Dedifferentiated amniotic fluid mesenchymal stem cell (primary cell): ENCODE measurements around the gene REN.

Experiments
- DNase-seq: peaks from one replicate; pipeline ENCODE4 v3.0.0-alpha.2; 2016; ENCODE audit errors: extremely low spot score

REN gene

DNA sequence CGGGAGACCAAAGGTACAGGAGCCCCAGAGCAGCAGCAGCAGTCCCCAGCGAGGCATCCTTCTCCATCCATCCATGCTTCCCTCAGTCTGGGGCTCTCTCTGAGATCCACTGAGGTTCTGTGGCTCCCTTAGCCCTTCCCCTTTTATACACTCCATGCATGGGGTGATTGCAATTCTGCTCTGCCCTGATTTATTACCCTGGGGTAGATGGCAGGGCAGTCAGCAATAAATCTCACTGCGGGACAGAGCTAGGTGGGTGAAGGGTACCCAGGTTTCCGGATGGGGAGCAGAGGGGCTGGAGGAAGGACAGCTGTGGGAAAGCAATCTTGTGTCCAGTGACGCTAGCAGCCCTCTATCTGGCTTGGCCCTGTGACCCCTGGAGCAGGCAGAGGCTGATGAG lies at the start of gene REN:
Gene REN, minus strand, starts transcription at position 119 of the 400 bp plus-strand sequence. Its CDS starts 44 bp downstream, at position 75.
- DNase-seq: no peak

DNA sequence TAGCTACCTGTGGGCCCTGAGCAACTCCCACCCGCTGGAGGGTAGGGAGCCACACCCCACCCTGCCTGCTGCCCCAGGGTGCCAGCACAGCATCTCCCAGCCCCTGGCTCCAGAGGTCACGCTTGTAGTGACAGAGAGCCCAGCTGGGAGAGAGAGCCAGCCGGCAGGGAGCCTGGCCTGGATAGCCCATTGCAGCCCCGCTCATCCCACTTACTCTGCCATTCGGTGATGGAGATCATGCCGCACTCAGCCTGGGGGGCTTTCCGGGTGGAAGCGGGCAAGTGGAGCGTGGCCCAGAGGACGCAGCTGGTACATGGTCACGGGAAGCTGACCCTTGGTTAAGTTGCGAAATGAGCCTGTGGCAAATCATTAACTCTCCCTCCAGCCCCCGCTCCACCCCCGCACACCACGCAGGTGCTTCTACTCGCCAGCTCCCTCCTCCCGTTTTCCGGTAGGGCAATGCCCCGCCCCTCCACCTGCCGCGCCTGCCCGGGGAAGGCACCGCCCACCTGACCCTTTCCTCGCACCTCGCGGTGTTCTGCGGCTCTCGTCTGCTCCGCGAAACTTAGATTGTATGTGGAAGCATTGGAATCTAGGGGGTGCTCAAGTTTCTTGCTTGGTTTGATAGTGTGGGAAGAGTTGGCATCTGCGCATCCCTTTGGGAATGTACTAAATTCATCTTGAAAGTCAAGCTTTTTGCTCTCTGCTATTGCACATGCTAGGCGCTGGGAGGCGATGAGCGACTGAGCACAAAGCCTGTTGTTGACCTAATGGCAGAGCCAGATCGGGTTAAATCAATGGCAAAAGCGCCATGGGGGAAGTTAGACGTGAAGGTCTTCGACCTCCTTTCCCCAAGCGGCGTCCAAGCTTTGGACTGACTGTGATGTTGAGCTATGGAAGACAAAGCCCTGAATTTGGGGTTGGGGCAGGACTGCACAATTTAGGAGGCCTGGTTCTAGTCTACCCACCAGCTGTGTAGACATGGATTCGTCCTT lies 47.8 kb upstream of the REN start, which contains the start of gene GOLT1A:
Gene GOLT1A, minus strand, starts transcription at position 321 of the 995 bp plus-strand sequence. Its CDS starts 82 bp downstream, at position 239.
- peak; percentile 81 for DNase-seq

DNA sequence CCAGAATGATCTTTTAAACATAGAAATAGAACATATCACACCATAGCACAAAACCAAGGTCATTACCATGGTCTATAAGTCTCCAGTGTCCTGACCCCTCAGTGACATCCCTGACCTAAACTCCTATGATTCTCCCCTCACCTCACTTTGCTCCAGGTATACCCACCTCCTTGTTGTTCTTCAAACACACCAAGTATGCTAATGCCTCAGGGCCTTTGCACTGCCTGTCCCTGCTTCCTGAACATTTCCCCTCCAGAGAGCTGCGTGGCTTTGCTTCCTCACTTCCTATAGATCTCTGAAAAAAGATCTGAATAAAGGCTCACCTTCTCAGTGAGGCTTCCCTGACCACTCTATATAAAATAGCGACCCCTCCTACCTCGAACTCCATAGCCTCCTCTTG lies 46.6 kb upstream of the REN start:
- no peak for DNase-seq

DNA sequence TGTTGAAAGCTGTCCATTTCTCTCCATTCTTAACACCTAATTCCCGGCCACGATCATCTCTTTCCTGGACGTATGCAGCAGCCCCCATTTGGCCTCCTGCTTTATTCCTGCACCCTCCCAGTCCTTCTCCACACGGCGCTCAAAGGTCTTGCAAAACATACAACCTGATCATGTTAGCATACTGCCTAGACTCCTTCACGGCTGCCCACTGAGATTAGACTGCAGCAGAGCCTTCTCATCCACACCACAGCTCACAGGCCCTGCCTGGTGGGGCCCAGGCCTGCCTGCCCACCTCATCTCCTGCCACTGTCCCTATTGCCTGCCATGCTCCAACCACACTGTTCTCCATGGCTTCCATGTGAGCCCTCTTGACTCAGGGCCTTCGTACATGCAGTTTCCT lies 44.9 kb upstream of the REN start:
- no peak for DNase-seq

DNA sequence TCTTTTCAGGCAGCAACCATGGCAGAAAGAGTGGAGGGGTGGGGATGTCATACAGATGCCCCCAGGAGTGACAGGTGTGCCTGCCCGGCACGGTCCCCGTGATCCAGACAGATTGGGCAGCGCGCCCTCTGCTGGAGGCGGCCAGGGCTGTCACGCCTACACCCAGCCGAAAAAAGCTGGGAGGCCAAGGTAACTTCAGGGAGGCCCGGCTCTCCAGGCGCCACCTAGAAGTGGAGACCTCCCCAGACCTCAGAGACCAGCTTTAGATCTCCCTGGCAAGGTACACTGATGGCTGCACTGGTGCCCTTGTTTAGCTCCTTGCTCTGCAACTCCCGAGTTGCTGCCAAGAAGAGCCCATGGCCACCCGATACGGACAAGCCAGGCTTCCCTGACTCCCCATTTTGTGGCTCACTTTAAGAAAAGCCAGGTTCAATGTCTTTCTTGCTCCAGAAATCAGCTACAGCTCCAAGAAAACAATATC lies 41.0 kb upstream of the REN start:
- no peak for DNase-seq

DNA sequence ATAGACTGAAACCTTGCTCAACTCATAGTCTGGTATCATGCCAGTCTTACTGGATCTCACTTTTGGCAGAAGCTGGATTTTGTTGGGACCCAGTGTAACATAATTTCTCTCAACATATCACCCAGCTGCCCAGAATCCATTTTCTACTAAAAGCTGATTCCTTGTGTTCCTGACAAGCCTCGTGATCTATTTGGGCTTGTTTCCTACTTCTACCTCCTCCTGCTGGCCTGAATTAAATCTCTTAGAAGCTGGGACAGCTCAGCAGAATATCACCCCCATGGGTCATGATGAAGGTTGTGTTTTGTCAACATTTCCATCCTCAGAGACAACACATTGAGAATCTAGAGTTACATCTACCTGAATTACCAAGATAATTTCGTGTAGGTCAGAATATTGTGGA lies 40.0 kb upstream of the REN start:
- DNase-seq: no peak

DNA sequence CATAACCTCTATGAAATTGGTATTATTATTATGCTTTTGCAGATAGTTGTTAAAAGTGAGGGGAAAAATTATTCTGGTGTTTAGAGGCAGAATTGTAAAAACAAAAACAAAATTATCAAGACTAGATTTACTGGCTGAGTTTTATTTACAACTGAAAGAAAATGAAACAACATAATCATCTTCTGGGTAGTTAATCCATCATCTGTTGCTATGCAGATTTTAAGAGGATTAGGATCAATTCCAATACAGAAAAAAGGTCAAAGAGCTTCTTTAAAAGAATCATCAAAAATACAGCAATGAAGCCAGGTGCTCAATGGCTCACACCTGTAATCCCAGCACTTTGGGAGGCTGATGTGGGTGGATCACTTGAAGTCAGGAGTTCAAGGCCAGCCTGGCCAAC lies 39.3 kb upstream of the REN start:
- DNase-seq: no peak

DNA sequence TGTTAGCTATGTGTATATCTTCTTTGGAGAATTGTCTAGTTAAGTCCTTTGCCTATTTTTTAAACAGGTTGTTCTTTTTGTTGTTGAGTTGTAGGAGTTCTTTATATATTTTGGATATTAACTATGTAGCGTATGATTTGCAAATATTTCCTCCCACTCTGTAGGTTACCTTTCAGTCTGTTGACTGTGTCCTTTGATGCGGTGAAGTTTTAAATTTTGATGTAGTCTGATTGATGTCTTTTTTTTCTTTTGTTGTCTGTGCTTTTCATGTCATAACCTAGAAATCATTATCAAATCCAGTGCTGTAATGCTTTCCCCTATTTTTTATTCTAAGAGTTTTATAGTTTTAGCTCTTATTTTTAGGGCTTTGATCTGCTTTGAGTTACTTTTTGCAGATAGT lies 38.8 kb upstream of the REN start:
- DNase-seq: no peak

DNA sequence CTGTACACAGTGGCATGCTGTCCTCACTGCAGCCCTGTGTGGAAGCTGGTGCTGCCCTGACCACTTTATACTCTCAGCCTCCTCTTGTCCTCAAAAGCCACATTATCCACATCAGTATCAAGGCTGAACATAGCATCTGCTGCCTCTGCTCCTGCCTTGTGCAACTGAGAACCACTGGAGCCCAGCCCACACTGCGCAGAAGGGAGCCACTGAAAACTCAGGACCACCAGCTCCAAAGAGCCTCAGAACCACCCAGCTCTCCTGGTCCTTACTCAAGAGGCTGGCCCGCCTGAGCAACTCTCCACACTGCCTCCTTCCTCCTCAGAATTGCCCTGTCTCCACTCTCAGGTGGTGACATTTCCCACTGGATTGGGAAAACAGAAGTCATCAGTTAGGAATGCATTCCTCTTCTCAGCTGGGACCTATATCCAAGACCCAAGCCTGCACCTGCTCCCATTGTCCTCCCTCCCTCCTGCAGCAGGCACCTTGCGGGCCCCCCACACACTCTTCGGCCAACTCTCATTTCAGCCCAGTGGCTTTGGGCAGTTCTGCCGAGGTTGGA lies 37.1 kb upstream of the REN start:
- DNase-seq: no peak

DNA sequence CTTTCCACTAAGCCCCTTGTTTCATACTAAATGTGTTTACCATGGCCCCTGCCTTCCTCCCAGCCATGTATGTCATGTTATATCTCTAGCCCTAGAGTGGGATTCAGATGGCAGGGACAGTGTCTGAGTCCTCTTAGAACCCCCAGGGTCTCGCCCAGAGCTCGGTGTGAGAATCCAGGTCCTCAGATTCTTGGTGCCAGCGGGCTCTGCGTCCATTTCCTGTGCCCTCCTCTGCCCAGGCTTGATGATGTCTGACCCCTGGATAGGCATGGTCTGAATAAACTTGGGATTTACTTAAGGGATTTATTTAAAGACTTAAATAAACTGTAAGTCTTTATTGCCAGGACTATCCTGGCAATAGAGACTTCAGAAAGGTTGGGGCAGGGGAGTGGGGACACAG lies 36.3 kb upstream of the REN start:
- no peak for DNase-seq

DNA sequence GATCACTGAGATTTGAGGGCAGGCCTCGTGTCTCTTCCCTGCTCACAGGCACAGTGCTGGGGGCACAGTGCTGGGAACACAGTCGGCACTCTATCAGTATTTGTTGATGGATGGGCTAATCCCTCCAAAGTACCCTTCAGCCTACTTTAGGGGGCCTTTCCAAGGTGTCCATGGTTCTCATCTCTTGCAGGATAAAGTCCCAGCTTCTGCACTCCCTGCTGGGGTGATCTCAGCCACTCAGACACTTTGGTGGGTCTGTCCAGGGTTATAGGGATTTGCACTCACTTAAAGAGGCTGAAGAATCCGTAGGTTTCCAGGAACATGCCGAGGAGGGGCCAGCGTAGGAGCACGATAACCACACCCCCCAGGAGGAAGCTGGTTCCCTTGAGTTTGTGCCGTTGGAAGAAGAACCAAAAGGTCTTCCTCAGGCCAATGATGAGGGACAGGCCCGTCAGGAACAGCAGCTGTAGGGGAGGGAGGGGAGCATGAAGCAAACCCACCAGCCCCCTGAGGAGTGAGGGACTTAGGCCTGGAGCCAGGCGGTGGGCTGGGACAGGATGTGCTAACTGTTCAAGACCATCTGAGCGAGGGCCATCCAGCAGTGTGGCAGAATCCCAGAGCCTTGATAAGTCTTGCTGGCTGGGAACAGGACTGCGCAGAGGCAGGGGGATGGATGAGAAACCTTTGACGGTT lies 35.4 kb upstream of the REN start:
- DNase-seq: no peak

DNA sequence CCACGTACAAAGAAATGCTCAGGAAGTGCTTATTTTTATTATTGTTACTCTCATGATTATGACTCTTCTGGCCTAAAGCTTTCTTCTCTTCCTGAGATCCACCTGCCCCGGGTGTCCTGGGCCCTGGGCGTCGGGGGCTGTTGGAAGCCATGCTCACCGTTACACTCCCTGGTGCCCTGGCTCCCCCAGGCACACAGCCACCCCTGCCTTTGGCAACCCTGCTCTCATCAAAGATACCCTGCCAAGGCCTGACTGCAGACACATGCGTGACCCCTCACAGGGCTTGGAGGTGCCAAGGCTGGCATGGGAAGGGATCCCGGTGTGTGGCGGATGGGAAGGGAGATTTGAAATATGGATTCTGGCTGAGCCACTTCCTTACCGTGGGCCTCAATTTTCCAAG lies 33.4 kb upstream of the REN start:
- DNase-seq: no peak

DNA sequence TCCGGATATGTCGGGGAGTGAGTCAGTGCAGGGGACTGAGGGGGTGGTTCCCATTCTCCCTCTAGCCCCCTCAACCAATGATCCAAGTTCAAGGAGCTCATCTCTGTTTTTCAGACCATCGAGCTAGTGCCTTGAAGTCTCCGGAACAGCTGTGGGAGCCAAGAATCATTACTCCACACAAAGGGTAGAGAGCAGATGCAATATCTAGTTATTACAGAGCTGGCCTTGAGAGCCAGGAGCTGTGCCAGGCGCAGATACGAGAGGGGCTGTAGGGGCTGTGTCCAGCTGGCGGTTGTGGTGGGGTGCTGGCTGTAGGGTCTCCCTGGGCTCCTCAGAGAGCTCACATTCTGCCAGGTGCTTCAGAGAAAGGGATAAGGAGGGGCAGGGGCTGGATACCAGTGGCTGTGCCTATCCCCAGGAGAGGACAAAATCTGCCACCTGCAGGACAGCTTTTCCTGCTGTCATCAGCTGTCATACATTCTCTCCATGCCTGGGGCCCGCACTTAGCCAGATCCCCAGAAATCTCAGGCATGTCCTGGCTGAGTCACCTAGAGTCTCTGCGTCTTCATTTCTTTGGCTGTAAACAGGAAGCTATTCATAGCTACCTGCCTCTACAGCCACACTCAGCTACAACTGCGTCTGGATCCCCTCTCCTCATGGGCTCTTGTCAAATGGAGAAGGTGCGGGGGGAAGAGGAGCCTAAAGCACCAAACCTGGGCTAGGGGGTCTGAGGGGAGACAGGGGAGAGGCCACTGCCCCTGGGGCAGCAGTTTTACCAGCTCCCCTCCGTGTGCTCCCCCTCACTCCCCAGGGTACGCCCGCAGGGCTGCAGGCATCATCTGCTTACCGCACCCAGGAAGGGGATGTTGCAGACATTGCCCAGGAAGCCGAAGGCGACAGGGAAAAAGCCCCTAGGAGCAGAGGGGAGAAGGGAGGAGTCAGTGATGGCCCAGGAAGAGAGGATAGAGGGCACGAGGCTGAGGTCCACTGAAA lies 32.5 kb upstream of the REN start:
- peak; percentile 33 for DNase-seq

DNA sequence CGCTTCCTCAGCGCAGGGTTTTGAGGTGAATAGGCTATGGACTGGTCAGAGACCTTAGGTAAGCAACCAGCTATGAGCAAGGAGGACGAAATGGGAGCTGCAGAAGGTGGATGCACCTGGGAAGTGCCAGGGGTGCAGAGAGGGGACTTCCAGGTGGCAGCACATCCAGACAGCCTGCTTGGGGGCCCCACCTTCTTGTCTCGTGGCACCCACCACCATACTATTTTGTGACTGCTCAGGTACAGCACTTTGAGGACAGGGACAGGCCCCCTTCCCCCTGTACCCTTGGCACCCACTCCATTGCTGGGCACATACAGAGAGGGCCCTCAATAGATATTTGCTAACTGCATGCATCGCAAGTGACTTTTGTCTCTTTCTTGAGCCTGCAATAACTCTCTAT lies 30.9 kb upstream of the REN start:
- DNase-seq: no peak

DNA sequence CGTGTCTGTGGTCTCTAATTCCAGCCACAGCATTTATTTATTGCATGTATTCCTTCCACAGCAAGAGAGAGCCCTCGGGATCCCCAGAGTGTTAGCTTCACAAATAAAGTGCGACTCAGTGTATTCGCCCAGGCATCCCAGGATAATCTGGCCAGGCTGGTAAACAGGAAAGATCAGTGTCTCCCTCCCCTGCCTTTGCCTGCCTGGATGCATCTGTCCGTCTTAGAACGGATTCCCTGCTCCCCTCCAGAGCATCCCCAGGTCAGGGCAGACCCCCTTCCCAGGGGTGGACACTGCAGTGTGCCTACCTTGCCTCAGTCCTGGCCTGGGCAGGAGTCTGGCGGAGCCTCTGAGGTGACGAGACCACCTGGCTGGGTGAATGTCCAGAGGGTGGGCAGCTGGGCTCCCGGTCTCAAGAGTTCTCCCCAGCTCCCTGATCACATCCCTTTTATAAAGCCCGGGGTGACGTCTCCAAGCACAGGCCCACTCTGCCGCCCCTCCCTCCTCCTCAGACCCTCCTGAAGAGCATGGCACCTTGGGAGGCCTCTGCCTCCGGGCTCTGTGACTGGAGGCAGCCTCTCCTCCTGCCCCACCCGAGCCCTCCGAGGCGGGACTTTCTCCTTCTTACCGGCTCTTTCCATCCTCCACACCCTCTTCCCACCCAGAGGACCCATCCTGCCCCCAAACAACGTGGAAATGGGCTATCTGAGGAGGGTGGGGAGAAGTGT lies 30.1 kb upstream of the REN start, which contains the start of gene KISS1:
Gene KISS1, minus strand, starts transcription at position 424 of the 728 bp plus-strand sequence. CDS start 3,615 bp downstream, outside the sequence.
- no peak for DNase-seq

DNA sequence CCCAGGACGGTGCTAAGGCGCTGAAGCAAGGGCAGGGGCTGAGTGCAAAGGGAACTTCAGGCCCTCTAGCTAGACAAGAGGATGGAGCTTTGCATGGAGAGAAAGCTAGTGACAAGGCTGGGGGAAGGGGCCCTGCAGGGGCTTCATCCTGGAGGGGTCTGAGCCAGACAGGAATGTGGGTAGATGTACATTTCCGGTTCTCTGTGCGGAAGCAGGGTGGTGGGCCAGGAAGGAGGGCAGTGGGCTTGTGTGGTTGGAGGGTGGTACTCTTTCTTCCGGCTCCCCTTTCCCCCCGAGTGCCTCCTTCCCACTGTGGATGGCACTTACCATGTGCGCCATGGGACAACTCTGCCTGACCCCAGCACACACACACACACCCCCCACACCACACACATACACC lies 28.6 kb upstream of the REN start:
- no peak for DNase-seq

DNA sequence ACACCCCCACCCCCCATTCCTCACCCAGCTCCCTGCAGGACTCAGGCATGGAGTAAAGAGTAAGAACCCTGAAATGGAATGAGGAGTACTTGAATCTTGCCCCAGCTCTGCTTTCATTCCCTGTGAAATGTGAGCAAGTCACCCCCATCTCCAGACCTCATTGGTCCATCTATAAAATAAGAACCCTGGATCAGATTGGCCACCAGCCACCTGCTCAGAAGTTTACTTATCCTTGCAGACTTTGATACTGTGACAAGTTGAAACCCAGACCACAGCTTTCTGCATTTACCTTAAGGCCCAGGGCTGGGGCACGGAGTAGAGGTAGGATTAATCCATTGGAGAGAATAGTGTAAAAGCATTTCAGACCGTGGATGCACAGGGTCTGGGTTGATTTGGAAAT lies 27.9 kb upstream of the REN start:
- no peak for DNase-seq

DNA sequence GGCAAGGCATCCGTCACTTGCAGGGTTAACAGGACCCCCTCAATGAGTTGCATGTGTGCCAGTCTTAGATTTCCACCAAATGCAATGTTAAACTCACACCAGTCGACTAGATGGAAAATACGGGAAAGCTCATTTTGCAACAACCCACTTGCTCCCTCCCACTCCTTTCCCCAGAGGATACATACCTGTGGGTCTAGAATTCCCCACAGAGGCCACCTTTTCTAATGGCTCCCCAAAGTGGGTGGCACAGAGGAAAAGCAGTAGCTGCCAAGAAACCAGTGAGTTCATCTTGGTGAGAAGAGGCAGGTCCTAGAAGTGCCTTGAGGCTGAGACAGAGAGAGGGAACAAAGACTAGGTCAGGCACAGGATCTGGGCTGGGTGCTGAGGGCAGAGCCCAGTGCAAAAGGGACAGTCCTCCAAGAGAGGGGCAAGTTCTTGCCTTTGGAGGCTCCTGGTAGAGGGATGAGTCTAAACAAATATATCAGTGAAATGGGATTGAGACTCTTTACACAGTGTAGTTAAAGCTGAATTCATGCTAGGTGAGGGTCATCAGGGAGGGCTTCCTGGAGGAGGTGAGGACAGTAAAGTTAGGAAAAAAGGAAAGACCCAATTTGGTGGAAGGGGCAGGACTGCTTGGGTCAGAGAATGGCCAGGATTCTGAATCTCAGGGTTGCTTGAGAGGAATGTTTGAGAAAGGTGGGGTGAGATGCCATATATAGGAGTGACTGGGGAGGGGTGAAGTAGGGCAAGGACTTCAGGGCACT lies 26.6 kb upstream of the REN start:
- no peak for DNase-seq

DNA sequence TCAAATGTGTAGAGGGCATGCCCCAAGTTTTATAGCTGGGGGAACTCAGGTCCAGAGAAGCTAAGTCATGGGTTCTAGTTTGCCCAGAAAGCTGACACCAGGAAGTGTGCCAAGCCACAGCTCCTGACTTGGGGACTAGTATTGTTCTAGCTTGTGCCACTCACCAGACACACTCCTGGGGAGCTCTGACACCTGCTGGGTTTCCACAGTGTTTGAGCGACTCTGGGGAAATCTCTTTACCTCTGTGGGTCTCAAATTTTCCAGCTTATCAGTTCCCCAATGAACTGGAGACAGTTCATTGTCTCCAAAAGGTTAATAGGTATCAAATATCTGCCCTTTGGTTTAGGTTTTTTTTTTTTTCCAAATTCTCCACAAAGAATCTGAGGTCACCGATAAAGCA lies 25.9 kb upstream of the REN start:
- DNase-seq: no peak

DNA sequence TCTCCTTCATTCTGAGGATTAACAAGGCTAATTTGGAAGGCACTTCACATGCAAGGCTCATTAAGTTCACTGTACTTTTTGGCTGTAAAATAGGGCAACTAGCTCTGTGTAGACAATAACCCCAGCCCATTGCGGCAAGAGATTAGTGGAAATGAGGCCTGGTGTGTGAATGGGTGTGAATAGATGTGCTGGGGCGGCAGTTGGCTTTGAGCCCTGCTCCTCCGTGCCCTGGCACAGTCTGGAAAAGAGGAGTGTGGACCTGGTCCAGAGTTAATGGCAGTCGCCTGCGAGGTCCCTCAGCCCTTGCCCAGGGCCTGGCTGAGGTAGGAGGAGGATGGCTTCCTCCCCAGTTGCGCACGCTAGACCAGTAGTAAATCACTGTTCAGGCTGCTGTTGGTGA lies 25.3 kb upstream of the REN start:
- no peak for DNase-seq
